ENCODE data around the gene CCDC59.

- TF ChIP-seq POLR2A (IDR thresholded peaks at IDR 0.05) (no peak), CTCF (IDR thresholded peaks at IDR 0.05) (peak in 4 of 6 experiments; percentile 13 to 43 (median 22))
These were observed 31.2 kb downstream of the CCDC59 start for GRCh38 chr12:82326905-82327503.

Measured in thyroid gland (tissue), 4 donors.